Measurements from ENCODE around the gene SIGLEC1.

The SIGLEC1 gene

GRCh38 chr20:3677733-3678132 is 34.7 kb downstream of the SIGLEC1 start:
- no peak for DNase-seq

GRCh38 chr20:3674995-3675900 is 37.2 kb downstream of the SIGLEC1 start:
- no peak for DNase-seq

GRCh38 chr20:3674447-3674846 is 38.0 kb downstream of the SIGLEC1 start:
- DNase-seq = no peak

- DNase-seq = no peak
Measured at GRCh38 chr20:3673221-3674070, 39.0 kb downstream of the SIGLEC1 start.

GRCh38 chr20:3672547-3673171 is 39.7 kb downstream of the SIGLEC1 start:
- DNase-seq = no peak

GRCh38 chr20:3671986-3672546 is 40.3 kb downstream of the SIGLEC1 start:
- DNase-seq = no peak

GRCh38 chr20:3670945-3671344 is 41.5 kb downstream of the SIGLEC1 start:
- no peak for DNase-seq

- DNase-seq = no peak
Measured at GRCh38 chr20:3670511-3670910, 41.9 kb downstream of the SIGLEC1 start.

GRCh38 chr20:3669710-3670367 is 42.6 kb downstream of the SIGLEC1 start:
- DNase-seq = no peak

- DNase-seq = no peak
Measured at GRCh38 chr20:3667434-3668037, 44.9 kb downstream of the SIGLEC1 start.

- no peak for DNase-seq
Measured at GRCh38 chr20:3663858-3664257, 48.5 kb downstream of the SIGLEC1 start.

- no peak for DNase-seq
Measured at GRCh38 chr20:3663031-3663701, 49.2 kb downstream of the SIGLEC1 start, which contains the start of gene GFRA4. GFRA4 (minus strand) TSS chr20:3663399; CDS start chr20:3663399, 0 bp downstream.

Data from NCI-H1092 (cell line).